ENCODE results near the gene ZC3H10. TPM values are rescaled to one million over a fixed set of nuclear protein-coding genes. Genes with fewer than 3 reads are reported as not detected.
"Not testable (repeated sequence)": the region's sequence is repeated elsewhere in the genome, so short reads cannot be mapped to it uniquely, and the experiment has no call there.

The ZC3H10 gene
- total RNA-seq, 1 donor from 2014 or later, result 19.3 TPM

- Mint-ChIP-seq H3K9me3 (no peaks in the 10 kb centered on the region), H3K27ac (ENCODE audit: unreplicated experiment) (no peak overlapping the region), H3K4me1 (peaks cover 67% of the 10 kb centered on the region), H3K4me3 (peak overlapping the region; percentile 98), H3K27me3 (ENCODE audit: low read depth) (peaks cover 7% of the 10 kb centered on the region), H3K36me3 (ENCODE audit: low read depth) (peaks cover 17% of the 10 kb centered on the region)
- no peak for DNase-seq (ENCODE audit: low read depth, low spot score)
- TF ChIP-seq CTCF (conservative IDR thresholded peaks at IDR 0.05), result no peak
These were observed 36.2 kb downstream of the ZC3H10 start for GRCh38 chr12:56154246-56154771.

- DNase-seq (ENCODE audit: low read depth, low spot score), result no peak
- TF ChIP-seq CTCF (conservative IDR thresholded peaks at IDR 0.05), result no peak
- Mint-ChIP-seq H3K4me1 (peaks cover 72% of the 10 kb centered on the region), H3K36me3 (ENCODE audit: low read depth) (peaks cover 17% of the 10 kb centered on the region), H3K27me3 (ENCODE audit: low read depth) (peaks cover 8% of the 10 kb centered on the region), H3K27ac (ENCODE audit: unreplicated experiment) (no peak overlapping the region), H3K9me3 (no peaks in the 10 kb centered on the region), H3K4me3 (peak overlapping the region; percentile 75)
These were observed 36.8 kb downstream of the ZC3H10 start for GRCh38 chr12:56154818-56155217.

GRCh38 chr12:56155256-56155845, 37.3 kb downstream of the ZC3H10 start:
- Mint-ChIP-seq H3K27ac (ENCODE audit: unreplicated experiment) (peak overlapping the region; percentile 60), H3K9me3 (no peaks in the 10 kb centered on the region), H3K36me3 (ENCODE audit: low read depth) (peaks cover 22% of the 10 kb centered on the region), H3K27me3 (ENCODE audit: low read depth) (peaks cover 8% of the 10 kb centered on the region), H3K4me1 (peaks cover 77% of the 10 kb centered on the region), H3K4me3 (peak overlapping the region; percentile 75)
- no peak for TF ChIP-seq CTCF (conservative IDR thresholded peaks at IDR 0.05)
- no peak for DNase-seq (ENCODE audit: low read depth, low spot score)

GRCh38 chr12:56156464-56157200, 38.6 kb downstream of the ZC3H10 start:
- Mint-ChIP-seq H3K4me1 (peaks cover 82% of the 10 kb centered on the region), H3K4me3 (peak overlapping the region; percentile 95), H3K36me3 (ENCODE audit: low read depth) (peaks cover 28% of the 10 kb centered on the region), H3K27ac (ENCODE audit: unreplicated experiment) (peak overlapping the region; percentile 99)
- H3K9me3 Mint-ChIP-seq; H3K27me3 Mint-ChIP-seq (ENCODE audit: low read depth); DNase-seq (ENCODE audit: low read depth, low spot score): not testable (repeated sequence)

- Mint-ChIP-seq H3K9me3 (no peaks in the 10 kb centered on the region), H3K27me3 (ENCODE audit: low read depth) (peaks cover 8% of the 10 kb centered on the region), H3K27ac (ENCODE audit: unreplicated experiment) (peak overlapping the region; percentile 99), H3K4me1 (peaks cover 80% of the 10 kb centered on the region), H3K4me3 (peak overlapping the region; percentile 95), H3K36me3 (ENCODE audit: low read depth) (peaks cover 29% of the 10 kb centered on the region)
- TF ChIP-seq CTCF (conservative IDR thresholded peaks at IDR 0.05), result peak; percentile 71
- peak; percentile 61 for DNase-seq (ENCODE audit: low read depth, low spot score)
These were observed 39.3 kb downstream of the ZC3H10 start for GRCh38 chr12:56157201-56158028.
